ENCODE measurements around the gene RRP8.

Gene RRP8

GRCh38 chr11:6603287-6604080 is at the start of gene RRP8, which contains the start of gene ILK:
Gene RRP8, minus strand, starts transcription at chr11:6603616. Its CDS starts 114 bp downstream, at chr11:6603502.
Gene ILK, plus strand, starts transcription at chr11:6603774. Its CDS starts 498 bp downstream, at chr11:6604272.
- DNase-seq = peak; percentile 84

- no peak for DNase-seq
These were observed 49.7 kb upstream of the RRP8 start for GRCh38 chr11:6653097-6653496.

GRCh38 chr11:6652182-6652581 is 48.8 kb upstream of the RRP8 start:
- no peak for DNase-seq

- no peak for DNase-seq
These were observed 47.6 kb upstream of the RRP8 start for GRCh38 chr11:6650980-6651379.

- DNase-seq = no peak
These were observed 46.7 kb upstream of the RRP8 start for GRCh38 chr11:6650104-6650503.

GRCh38 chr11:6648501-6648900 is 45.1 kb upstream of the RRP8 start:
- no peak for DNase-seq

- no peak for DNase-seq
These were observed 44.4 kb upstream of the RRP8 start for GRCh38 chr11:6647836-6648235.

- DNase-seq = no peak
These were observed 43.7 kb upstream of the RRP8 start for GRCh38 chr11:6646918-6647679.

GRCh38 chr11:6646576-6646917 is 43.1 kb upstream of the RRP8 start:
- no peak for DNase-seq

GRCh38 chr11:6646071-6646470 is 42.7 kb upstream of the RRP8 start:
- DNase-seq = no peak

GRCh38 chr11:6642957-6643356 is 39.5 kb upstream of the RRP8 start:
- no peak for DNase-seq

GRCh38 chr11:6640985-6641701 is 37.7 kb upstream of the RRP8 start:
- DNase-seq = no peak

- no peak for DNase-seq
These were observed 36.9 kb upstream of the RRP8 start for GRCh38 chr11:6640036-6640984.

- DNase-seq = no peak
These were observed 35.0 kb upstream of the RRP8 start for GRCh38 chr11:6638429-6638828.

GRCh38 chr11:6637871-6638270 is 34.5 kb upstream of the RRP8 start:
- no peak for DNase-seq

- DNase-seq = no peak
These were observed 33.1 kb upstream of the RRP8 start for GRCh38 chr11:6636480-6636879.

GRCh38 chr11:6635082-6635932 is 31.9 kb upstream of the RRP8 start:
- DNase-seq = no peak

GRCh38 chr11:6634534-6634933 is 31.1 kb upstream of the RRP8 start:
- no peak for DNase-seq

GRCh38 chr11:6633422-6634408 is 30.3 kb upstream of the RRP8 start:
- DNase-seq = no peak

Data from stimulated activated naive CD4-positive, alpha-beta T cell treated with Interleukin-2 at 50 U/mL for 16 hours (primary cell).